ENCODE results near the gene C3orf49. TPM values are rescaled to one million over a fixed set of nuclear protein-coding genes. Genes with fewer than 3 reads are reported as not detected.

Gene C3orf49
- total RNA-seq, 1 donor from 2014 or later: not detected

GRCh38 chr3:63860776-63861175 lies 41.7 kb downstream of the C3orf49 start:
- intact Hi-C loops (cut with micrococcal nuclease): loop anchor here (5.0 kb wide), 2 partner anchors 107 to 622 kb away; no protein-coding TSS in a partner anchor

GRCh38 chr3:63861306-63861705 lies 42.2 kb downstream of the C3orf49 start:
- Mint-ChIP-seq H3K36me3 (ENCODE audit: low read depth) (peaks cover 13% of the 10 kb centered on the region), H3K4me3 (peak overlapping the region; percentile 13), H3K4me1 (ENCODE audit: low read depth) (peaks cover 59% of the 10 kb centered on the region), H3K9me3 (no peaks in the 10 kb centered on the region), H3K27me3 (ENCODE audit: insufficient read depth) (no peaks in the 10 kb centered on the region), H3K27ac (no peak overlapping the region)
- intact Hi-C loops (cut with micrococcal nuclease): loop anchor here (5.0 kb wide), 2 partner anchors 106 to 621 kb away; no protein-coding TSS in a partner anchor
- no peak for DNase-seq (ENCODE audit: low spot score)

More at GRCh38 chr3:63860776-63861175, 41.7 kb downstream of the C3orf49 start:
- Mint-ChIP-seq H3K9me3 (no peaks in the 10 kb centered on the region), H3K27ac (no peak overlapping the region), H3K36me3 (ENCODE audit: low read depth) (peaks cover 12% of the 10 kb centered on the region), H3K4me1 (ENCODE audit: low read depth) (peaks cover 63% of the 10 kb centered on the region), H3K4me3 (peak overlapping the region; percentile 9), H3K27me3 (ENCODE audit: insufficient read depth) (no peaks in the 10 kb centered on the region)
- no peak for DNase-seq (ENCODE audit: low spot score)

GRCh38 chr3:63862804-63863149 lies 43.7 kb downstream of the C3orf49 start:
- Mint-ChIP-seq H3K27me3 (ENCODE audit: insufficient read depth) (no peaks in the 10 kb centered on the region), H3K4me3 (peak overlapping the region; percentile 85), H3K4me1 (ENCODE audit: low read depth) (peaks cover 63% of the 10 kb centered on the region), H3K9me3 (no peaks in the 10 kb centered on the region), H3K36me3 (ENCODE audit: low read depth) (peaks cover 20% of the 10 kb centered on the region), H3K27ac (peak overlapping the region; percentile 73)
- DNase-seq (ENCODE audit: low spot score): no peak
- intact Hi-C loops (cut with micrococcal nuclease): loop anchor here (5.0 kb wide), 2 partner anchors 105 to 620 kb away; no protein-coding TSS in a partner anchor

GRCh38 chr3:63863150-63864007 lies 44.3 kb downstream of the C3orf49 start, which contains the start of the genes ATXN7 and THOC7:
Gene ATXN7, plus strand, starts transcription at chr3:63863867. Its CDS starts 48,732 bp downstream, at chr3:63912599.
Gene THOC7, minus strand, starts transcription at chr3:63863805. Its CDS starts 15 bp downstream, at chr3:63863790.
- peaks cover 24% of the 10 kb centered on the region for H3K36me3 Mint-ChIP-seq (ENCODE audit: low read depth)
- no peaks in the 10 kb centered on the region for H3K27me3 Mint-ChIP-seq (ENCODE audit: insufficient read depth)
- peak within 1 kb of the TSS; percentile 94 for H3K27ac Mint-ChIP-seq
- H3K9me3 Mint-ChIP-seq: no peaks in the 10 kb centered on the region
- peaks cover 67% of the 10 kb centered on the region for H3K4me1 Mint-ChIP-seq (ENCODE audit: low read depth)
- H3K4me3 Mint-ChIP-seq: peak within 1 kb of the TSS; percentile 91
- intact Hi-C loops (cut with micrococcal nuclease): loop anchor here (1.0 to 5.0 kb wide), 5 partner anchors 48 to 619 kb away; partner anchors contain the start of gene PSMD6
- peak; percentile 72 for DNase-seq (ENCODE audit: low spot score)

- peak overlapping the region; percentile 94 for H3K27ac Mint-ChIP-seq
- H3K4me1 Mint-ChIP-seq (ENCODE audit: low read depth): peaks cover 64% of the 10 kb centered on the region
- no peaks in the 10 kb centered on the region for H3K9me3 Mint-ChIP-seq
- peak overlapping the region; percentile 91 for H3K4me3 Mint-ChIP-seq
- H3K36me3 Mint-ChIP-seq (ENCODE audit: low read depth): peaks cover 24% of the 10 kb centered on the region
- no peaks in the 10 kb centered on the region for H3K27me3 Mint-ChIP-seq (ENCODE audit: insufficient read depth)
- DNase-seq (ENCODE audit: low spot score): peak; percentile 38
- intact Hi-C loops (cut with micrococcal nuclease): loop anchor here (1.0 to 5.0 kb wide), 5 partner anchors 47 to 618 kb away; partner anchors contain the start of gene PSMD6
Measured at GRCh38 chr3:63864008-63864964, 45.2 kb downstream of the C3orf49 start.

GRCh38 chr3:63864965-63865327 lies 45.8 kb downstream of the C3orf49 start:
- Mint-ChIP-seq H3K27me3 (ENCODE audit: insufficient read depth) (no peaks in the 10 kb centered on the region), H3K36me3 (ENCODE audit: low read depth) (peaks cover 24% of the 10 kb centered on the region), H3K9me3 (no peaks in the 10 kb centered on the region), H3K27ac (peak overlapping the region; percentile 94), H3K4me3 (peak overlapping the region; percentile 91), H3K4me1 (ENCODE audit: low read depth) (peaks cover 60% of the 10 kb centered on the region)
- intact Hi-C loops (cut with micrococcal nuclease): loop anchor here (1.0 to 5.0 kb wide), 5 partner anchors 46 to 617 kb away; partner anchors contain the start of gene PSMD6
- no peak for DNase-seq (ENCODE audit: low spot score)

- no peak overlapping the region for H3K27ac Mint-ChIP-seq
- no peak overlapping the region for H3K4me3 Mint-ChIP-seq
- no peak for DNase-seq (ENCODE audit: low spot score)
- intact Hi-C loops (cut with micrococcal nuclease): no loop called here
- peaks cover 49% of the 10 kb centered on the region for H3K4me1 Mint-ChIP-seq (ENCODE audit: low read depth)
- H3K36me3 Mint-ChIP-seq (ENCODE audit: low read depth): peaks cover 23% of the 10 kb centered on the region
- H3K27me3 Mint-ChIP-seq (ENCODE audit: insufficient read depth): no peaks in the 10 kb centered on the region
- H3K9me3 Mint-ChIP-seq: no peaks in the 10 kb centered on the region
Measured at GRCh38 chr3:63867225-63867624, 48.1 kb downstream of the C3orf49 start.

GRCh38 chr3:63869940-63870614 lies 51.0 kb downstream of the C3orf49 start:
- H3K4me1 Mint-ChIP-seq (ENCODE audit: low read depth): peaks cover 35% of the 10 kb centered on the region
- no peak overlapping the region for H3K4me3 Mint-ChIP-seq
- DNase-seq (ENCODE audit: low spot score): no peak
- H3K27ac Mint-ChIP-seq: no peak overlapping the region
- intact Hi-C loops (cut with micrococcal nuclease): no loop called here
- no peaks in the 10 kb centered on the region for H3K27me3 Mint-ChIP-seq (ENCODE audit: insufficient read depth)
- peaks cover 15% of the 10 kb centered on the region for H3K36me3 Mint-ChIP-seq (ENCODE audit: low read depth)
- no peaks in the 10 kb centered on the region for H3K9me3 Mint-ChIP-seq

GRCh38 chr3:63870615-63871005 lies 51.5 kb downstream of the C3orf49 start:
- H3K36me3 Mint-ChIP-seq (ENCODE audit: low read depth): peaks cover 12% of the 10 kb centered on the region
- no peak overlapping the region for H3K4me3 Mint-ChIP-seq
- H3K9me3 Mint-ChIP-seq: no peaks in the 10 kb centered on the region
- no peak overlapping the region for H3K27ac Mint-ChIP-seq
- H3K27me3 Mint-ChIP-seq (ENCODE audit: insufficient read depth): no peaks in the 10 kb centered on the region
- intact Hi-C loops (cut with micrococcal nuclease): no loop called here
- H3K4me1 Mint-ChIP-seq (ENCODE audit: low read depth): peaks cover 34% of the 10 kb centered on the region
- no peak for DNase-seq (ENCODE audit: low spot score)

GRCh38 chr3:63872135-63872924 lies 53.2 kb downstream of the C3orf49 start:
- Mint-ChIP-seq H3K27me3 (ENCODE audit: insufficient read depth) (no peaks in the 10 kb centered on the region), H3K36me3 (ENCODE audit: low read depth) (peaks cover 7% of the 10 kb centered on the region), H3K9me3 (no peaks in the 10 kb centered on the region), H3K4me1 (ENCODE audit: low read depth) (peaks cover 37% of the 10 kb centered on the region), H3K27ac (no peak overlapping the region), H3K4me3 (no peak overlapping the region)
- intact Hi-C loops (cut with micrococcal nuclease): no loop called here
- DNase-seq (ENCODE audit: low spot score): no peak

GRCh38 chr3:63874769-63875168 lies 55.7 kb downstream of the C3orf49 start:
- Mint-ChIP-seq H3K27me3 (ENCODE audit: insufficient read depth) (no peaks in the 10 kb centered on the region), H3K27ac (no peak overlapping the region), H3K4me3 (no peak overlapping the region), H3K4me1 (ENCODE audit: low read depth) (peaks cover 42% of the 10 kb centered on the region), H3K9me3 (no peaks in the 10 kb centered on the region), H3K36me3 (ENCODE audit: low read depth) (peaks cover 8% of the 10 kb centered on the region)
- DNase-seq (ENCODE audit: low spot score): no peak
- intact Hi-C loops (cut with micrococcal nuclease): no loop called here

All from activated T-helper 1 cell treated with anti-CD3 and anti-CD28 coated beads, Interleukin-12 subunit alpha, Interleukin-12 subunit beta, Interleukin-2, Interleukin-4 antibody, amounts not matched to agents 30 ng/mL and 10 ng/mL and 1 ng/mL, durations not matched to agents 14 hours and 24 hours and 36 hours (primary cell).